OCI-LY7 (cell line): ENCODE data around the gene NFATC1. TPM values are rescaled to one million over a fixed set of nuclear protein-coding genes. Genes with fewer than 3 reads are reported as not detected.

Source experiments
- BruUV-seq: library from RNA; stranded (reverse); fragments of 400-500 nt; replicated peaks from 2 replicates; lab custom pipeline; 2021; lab: Mats Ljungman, UMichigan
- CTCF ChIA-PET: fragments of 300-600 bp; sonication (Branson Sonifier 250); formaldehyde crosslinking; loops from one replicate; lab custom pipeline; 2022; ENCODE audit warnings: antibody characterized with exemption; ENCODE audit not compliant: unreplicated experiment; lab: Charles Lee
- POLR2A ChIA-PET: fragments of 300-600 bp; sonication (Branson Sonifier 250); formaldehyde crosslinking; loops from one replicate; lab custom pipeline; 2022; ENCODE audit warnings: antibody characterized with exemption; lab: Charles Lee
- DNase-seq: peaks from one replicate; pipeline ENCODE4 v3.0.0-alpha.2; 2015; ENCODE audit warnings: low spot score
- H2AFZ ChIP-seq: fragments of 200-600 bp; sonication (generic), shearing (Covaris generic); 2 replicates; pipeline ENCODE4 v1.6.1; 2014; ENCODE audit warnings: mild to moderate bottlenecking, antibody characterized with exemption, low read length, moderate library complexity
- H3K27ac ChIP-seq: fragments of 200-600 bp; sonication (generic); 2 replicates; pipeline ENCODE4 v1.5.1; 2014; ENCODE audit warnings: mixed run types, low read depth, mild to moderate bottlenecking, moderate library complexity, low read length, inconsistent platforms; ENCODE audit not compliant: poor library complexity, severe bottlenecking
- H3K36me3 ChIP-seq: fragments of 200-600 bp; sonication (generic); 2 replicates; pipeline ENCODE4 v1.6.1; 2014; ENCODE audit warnings: mild to moderate bottlenecking, antibody characterized with exemption, low read length, moderate library complexity, mixed read lengths; ENCODE audit not compliant: insufficient read depth
- H3K4me1 ChIP-seq: fragments of 200-600 bp; sonication (generic); 2 replicates; pipeline ENCODE4 v1.5.1; 2014; ENCODE audit warnings: mild to moderate bottlenecking, low read length; ENCODE audit not compliant: insufficient read depth, poor library complexity, severe bottlenecking
- H3K4me2 ChIP-seq: fragments of 200-600 bp; sonication (generic); 2 replicates; pipeline ENCODE4 v1.6.1; 2014; ENCODE audit warnings: mild to moderate bottlenecking, low read length
- H3K4me3 ChIP-seq: fragments of 200-600 bp; sonication (generic); 2 replicates; pipeline ENCODE4 v1.5.1; 2014; ENCODE audit warnings: mild to moderate bottlenecking, low read depth, low read length; ENCODE audit not compliant: poor library complexity, severe bottlenecking
- H3K79me2 ChIP-seq: fragments of 200-600 bp; sonication (generic); 2 replicates; pipeline ENCODE4 v1.6.1; 2016; ENCODE audit warnings: low read depth, mild to moderate bottlenecking, low read length, moderate library complexity, mixed read lengths; ENCODE audit not compliant: insufficient read depth
- H3K9me2 ChIP-seq: fragments of 200-600 bp; sonication (generic); 2 replicates; pipeline ENCODE4 v1.6.1; 2016; ENCODE audit warnings: mild to moderate bottlenecking, low read length, mixed read lengths; ENCODE audit not compliant: insufficient read depth
- H3K9me3 ChIP-seq: fragments of 200-600 bp; sonication (generic); 2 replicates; pipeline ENCODE4 v1.6.1; 2014; ENCODE audit warnings: mild to moderate bottlenecking, mixed run types, low read length, mixed read lengths
- H4K20me1 ChIP-seq: fragments of 200-600 bp; sonication (generic); 2 replicates; pipeline ENCODE4 v1.6.1; 2014; ENCODE audit warnings: mild to moderate bottlenecking, antibody characterized with exemption, low read length, moderate library complexity, mixed read lengths; ENCODE audit not compliant: insufficient read depth
- CTCF ChIP-seq: fragments of 200-600 bp; sonication (generic); conservative IDR thresholded peaks from 2 replicates; pipeline ENCODE4 v1.5.1; 2014; ENCODE audit warnings: mild to moderate bottlenecking, antibody characterized with exemption, low read length, moderate library complexity, mixed read lengths
- EZH2phosphoT487 ChIP-seq: fragments of 200-600 bp; sonication (generic); IDR thresholded peaks from 2 replicates; pipeline ENCODE4 v1.6.1; 2018; ENCODE audit warnings: low read depth, borderline replicate concordance, mild to moderate bottlenecking, mixed run types, antibody characterized with exemption, low read length, moderate library complexity, mixed read lengths
- intact Hi-C: fragments of 100-400 bp; cut with micrococcal nuclease; formaldehyde crosslinking; loops from one replicate; pipeline ENCODE4 v1.10.0; 2022; ENCODE audit not compliant: unreplicated experiment
- total RNA-seq, 2 experiments: library from RNA; depleted of rRNA in 1 of 2; stranded (reverse); fragments of >200 nt in 1 of 2; shearing (Covaris generic) in 1 of 2; gene quantifications; 2 replicates each; pipeline ENCODE4 v1.2.3, GENCODE V29; 2014 to 2022

Gene NFATC1
- total RNA-seq, 2 experiments from 2014 or later = 23.6 to 50.4 TPM

- no peaks in the 10 kb centered on the region for H4K20me1 ChIP-seq
- ChIA-PET POLR2A (interaction anchor here (2.0 kb wide), 1 partner anchor 69 kb away, joined by 7 read pairs; no protein-coding TSS in a partner anchor), CTCF (no interaction called here)
- no peak for DNase-seq
- intact Hi-C loops = no loop called here
- H3K4me1 ChIP-seq = peaks cover 48% of the 10 kb centered on the region
- H3K9me2 ChIP-seq = no peaks in the 10 kb centered on the region
- peak overlapping the region; percentile 96 for H3K27ac ChIP-seq
- H3K79me2 ChIP-seq = no peaks in the 10 kb centered on the region
- peak overlapping the region; percentile 71 for H3K4me2 ChIP-seq
- BruUV-seq = no TSS peak
- no peaks in the 10 kb centered on the region for H3K9me3 ChIP-seq
- H3K4me3 ChIP-seq = peak overlapping the region; percentile 23
- H3K36me3 ChIP-seq = peaks cover 44% of the 10 kb centered on the region
- TF ChIP-seq CTCF = no peak
- no peak for TF ChIP-seq EZH2phosphoT487
- no peak overlapping the region for H2AFZ ChIP-seq
Observed at GRCh38 chr18:79467126-79467525, 71.4 kb downstream of the NFATC1 start.

- Histone ChIP-seq H2AFZ (no peak overlapping the region), H4K20me1 (no peaks in the 10 kb centered on the region), H3K4me2 (no peak overlapping the region; the same call in 1 of the 2 replicates), H3K9me2 (no peaks in the 10 kb centered on the region), H3K4me1 (peaks cover 38% of the 10 kb centered on the region), H3K79me2 (no peaks in the 10 kb centered on the region), H3K36me3 (peaks cover 39% of the 10 kb centered on the region), H3K27ac (no peak overlapping the region), H3K9me3 (no peaks in the 10 kb centered on the region), H3K4me3 (no peak overlapping the region)
- no peak for DNase-seq
- TSS peak; percentile 26 for BruUV-seq
- ChIA-PET POLR2A (no interaction called here), CTCF (no interaction called here)
- no peak for TF ChIP-seq EZH2phosphoT487
- intact Hi-C loops = no loop called here
Observed at GRCh38 chr18:79468119-79468789, 72.5 kb downstream of the NFATC1 start.

- BruUV-seq = no TSS peak
- Histone ChIP-seq H3K4me1 (peaks cover 31% of the 10 kb centered on the region), H3K36me3 (peaks cover 33% of the 10 kb centered on the region), H3K9me3 (no peaks in the 10 kb centered on the region), H2AFZ (no peak overlapping the region), H3K27ac (no peak overlapping the region), H3K4me3 (no peak overlapping the region), H3K79me2 (no peaks in the 10 kb centered on the region), H3K9me2 (no peaks in the 10 kb centered on the region), H4K20me1 (no peaks in the 10 kb centered on the region), H3K4me2 (no peak overlapping the region)
- intact Hi-C loops = no loop called here
- ChIA-PET POLR2A (no interaction called here), CTCF (no interaction called here)
- no peak for TF ChIP-seq EZH2phosphoT487
- TF ChIP-seq CTCF = no peak
- no peak for DNase-seq
Observed at GRCh38 chr18:79469309-79469708, 73.6 kb downstream of the NFATC1 start.
